Prostate gland (tissue), 2 donors: ENCODE data around the gene ATP1A1.

Source experiments
- CTCF ChIP-seq, 4 experiments: fragments of 200-600 bp in 2 of 4; fragments of 450-650 bp in 2 of 4; sonication (generic) in 2 of 4; IDR thresholded peaks; 1 replicate in 3 of 4; 2 replicates in 1 of 4; pipeline ENCODE4 v1.5.1; 2016 to 2019; ENCODE audit warnings: antibody characterized with exemption in 4 of 4, mild to moderate bottlenecking in 2 of 4, moderate library complexity in 2 of 4
- POLR2A ChIP-seq: fragments of 450-650 bp; IDR thresholded peaks from one replicate; pipeline ENCODE4 v1.6.1; 2016; ENCODE audit warnings: antibody characterized with exemption, mild to moderate bottlenecking

GRCh38 chr1:116346943-116347673 lies 25.9 kb upstream of the ATP1A1 start:
- TF ChIP-seq CTCF (IDR thresholded peaks at IDR 0.05): no peak
- no peak for TF ChIP-seq POLR2A
